SU-DHL-6 (cell line): ENCODE measurements around the gene VIM.

Source experiments
- H2AFZ ChIP-seq: fragments of 200-600 bp; sonication (generic); 2 replicates; pipeline ENCODE4 v1.6.1; 2014; ENCODE audit warnings: low read depth, mild to moderate bottlenecking, moderate library complexity, mixed read lengths, antibody characterized with exemption, low read length; ENCODE audit not compliant: severe bottlenecking
- H3F3A ChIP-seq: fragments of 200-600 bp; shearing (Covaris generic); 2 replicates; pipeline ENCODE4 v1.6.0; 2016; ENCODE audit warnings: antibody characterized with exemption, mild to moderate bottlenecking; ENCODE audit not compliant: insufficient read depth
- H3K27ac ChIP-seq: fragments of 200-600 bp; sonication (generic); 2 replicates; pipeline ENCODE4 v1.5.1; 2016; ENCODE audit warnings: low read depth, mild to moderate bottlenecking, low read length, moderate library complexity, mixed read lengths
- H3K27me3 ChIP-seq: fragments of 200-600 bp; sonication (generic), shearing (Covaris generic); 2 replicates; pipeline ENCODE4 v1.6.0; 2014; ENCODE audit warnings: mild to moderate bottlenecking, low read length
- H3K36me3 ChIP-seq: fragments of 200-600 bp; sonication (generic); 2 replicates; pipeline ENCODE4 v1.6.1; 2014; ENCODE audit warnings: mild to moderate bottlenecking, low read length, mixed read lengths
- H3K4me2 ChIP-seq: fragments of 300-600, 200-600 bp; shearing (Covaris generic), sonication (generic); 2 replicates; pipeline ENCODE4 v1.6.0; 2014; ENCODE audit warnings: low read length, low read depth, mild to moderate bottlenecking; ENCODE audit not compliant: poor library complexity, severe bottlenecking
- H3K4me3 ChIP-seq: fragments of 200-600 bp; sonication (generic); 2 replicates; pipeline ENCODE4 v1.5.1; 2014; ENCODE audit warnings: antibody characterized with exemption, low read length, mild to moderate bottlenecking, mixed read lengths; ENCODE audit not compliant: insufficient read depth, poor library complexity, severe bottlenecking
- H3K79me2 ChIP-seq: fragments of 200-600 bp; sonication (generic); 2 replicates; pipeline ENCODE4 v1.6.1; 2014; ENCODE audit warnings: mild to moderate bottlenecking, low read length, moderate library complexity; ENCODE audit not compliant: insufficient read depth
- H3K9ac ChIP-seq: fragments of 200-600 bp; sonication (generic); 2 replicates; pipeline ENCODE4 v1.7.0; 2014; ENCODE audit warnings: mild to moderate bottlenecking, low read length
- H3K9me2 ChIP-seq: fragments of 200-600 bp; sonication (generic); replicated peaks from 2 replicates; pipeline ENCODE4 v1.6.1; 2014; ENCODE audit warnings: low read length; ENCODE audit not compliant: insufficient read depth
- H3K9me3 ChIP-seq: fragments of 200-600 bp; sonication (generic); 2 replicates; pipeline ENCODE4 v1.6.1; 2014; ENCODE audit warnings: low read length, mixed read lengths; ENCODE audit not compliant: insufficient read depth
- H4K20me1 ChIP-seq: fragments of 200-600 bp; sonication (generic); 2 replicates; pipeline ENCODE4 v1.6.1; 2014; ENCODE audit warnings: low read depth, mild to moderate bottlenecking, antibody characterized with exemption, low read length, moderate library complexity, mixed read lengths
- CTCF ChIP-seq: fragments of 200-600 bp; sonication (generic); IDR thresholded peaks from one replicate; pipeline ENCODE4 v1.5.1; 2017; ENCODE audit warnings: antibody characterized with exemption, mild to moderate bottlenecking, low read length, moderate library complexity; ENCODE audit not compliant: insufficient read depth, poor library complexity, severe bottlenecking
- EZH2phosphoT487 ChIP-seq: fragments of 200-600 bp; sonication (generic), shearing (Covaris generic); conservative IDR thresholded peaks from 2 replicates; pipeline ENCODE4 v1.6.1; 2018; ENCODE audit warnings: mild to moderate bottlenecking, antibody characterized with exemption, low read length, moderate library complexity, mixed read lengths

VIM gene

GRCh38 chr10:17188644-17189172, 39.3 kb upstream of the VIM start:
- Histone ChIP-seq H3F3A (no peaks in the 10 kb centered on the region), H3K9me3 (no peaks in the 10 kb centered on the region)

GRCh38 chr10:17190602-17191001, 37.4 kb upstream of the VIM start:
- no peak overlapping the region for H3K4me2 ChIP-seq
- H3K27me3 ChIP-seq, result no peaks in the 10 kb centered on the region
- H3K9ac ChIP-seq, result no peak overlapping the region
- H3K79me2 ChIP-seq, result no peaks in the 10 kb centered on the region
- TF ChIP-seq EZH2phosphoT487 (no peak), CTCF (no peak)
- H2AFZ ChIP-seq, result no peak overlapping the region
- H3K27ac ChIP-seq, result no peak overlapping the region
- no peaks in the 10 kb centered on the region for H3F3A ChIP-seq
- H4K20me1 ChIP-seq, result no peaks in the 10 kb centered on the region
- no peaks in the 10 kb centered on the region for H3K9me2 ChIP-seq
- H3K9me3 ChIP-seq, result no peaks in the 10 kb centered on the region
- no peak overlapping the region for H3K4me3 ChIP-seq
- no peaks in the 10 kb centered on the region for H3K36me3 ChIP-seq

More at GRCh38 chr10:17188644-17189172, 39.3 kb upstream of the VIM start:
- Histone ChIP-seq H3K36me3 (no peaks in the 10 kb centered on the region), H4K20me1 (no peaks in the 10 kb centered on the region), H3K9me2 (no peaks in the 10 kb centered on the region), H3K27me3 (no peaks in the 10 kb centered on the region), H2AFZ (no peak overlapping the region), H3K27ac (no peak overlapping the region), H3K4me2 (no peak overlapping the region), H3K4me3 (no peak overlapping the region), H3K9ac (no peak overlapping the region), H3K79me2 (no peaks in the 10 kb centered on the region)
- no peak for TF ChIP-seq CTCF
- no peak for TF ChIP-seq EZH2phosphoT487

GRCh38 chr10:17195083-17195482, 33.0 kb upstream of the VIM start:
- H3K4me2 ChIP-seq, result no peak overlapping the region
- no peaks in the 10 kb centered on the region for H3K27me3 ChIP-seq
- no peak overlapping the region for H3K27ac ChIP-seq
- H3F3A ChIP-seq, result no peaks in the 10 kb centered on the region
- H3K79me2 ChIP-seq, result no peaks in the 10 kb centered on the region
- no peaks in the 10 kb centered on the region for H4K20me1 ChIP-seq
- no peaks in the 10 kb centered on the region for H3K36me3 ChIP-seq
- H3K9me2 ChIP-seq, result no peaks in the 10 kb centered on the region
- H3K4me3 ChIP-seq, result no peak overlapping the region
- no peak overlapping the region for H2AFZ ChIP-seq
- no peaks in the 10 kb centered on the region for H3K9me3 ChIP-seq
- no peak overlapping the region for H3K9ac ChIP-seq
- no peak for TF ChIP-seq EZH2phosphoT487

GRCh38 chr10:17196045-17196444, 32.0 kb upstream of the VIM start:
- no peaks in the 10 kb centered on the region for H3F3A ChIP-seq
- H3K4me3 ChIP-seq, result no peak overlapping the region
- no peak overlapping the region for H3K27ac ChIP-seq
- H3K36me3 ChIP-seq, result no peaks in the 10 kb centered on the region
- H3K79me2 ChIP-seq, result no peaks in the 10 kb centered on the region
- H3K4me2 ChIP-seq, result no peak overlapping the region
- TF ChIP-seq CTCF (no peak), EZH2phosphoT487 (no peak)
- H3K9me2 ChIP-seq, result no peaks in the 10 kb centered on the region
- H4K20me1 ChIP-seq, result no peaks in the 10 kb centered on the region
- H3K9me3 ChIP-seq, result no peaks in the 10 kb centered on the region
- H2AFZ ChIP-seq, result no peak overlapping the region
- no peak overlapping the region for H3K9ac ChIP-seq
- H3K27me3 ChIP-seq, result no peaks in the 10 kb centered on the region
